Keratinocyte (primary cell): ENCODE results near the gene RAB3IL1.
A peak's percentile ranks its signal among the peaks of the same experiment; 100 is the strongest.

ENCODE experiments used
- CTCF ChIP-seq, 3 experiments: IDR thresholded peaks in 1 of 3; conservative IDR thresholded peaks in 1 of 3; optimal IDR thresholded peaks in 1 of 3; 2 replicates in 2 of 3; 3 replicates in 1 of 3; pipeline versions ENCODE3 to v1.5.1; 2011; ENCODE audit warnings: low read length in 3 of 3, mild to moderate bottlenecking in 3 of 3, moderate library complexity in 2 of 3, control low read depth in 1 of 3, inconsistent platforms in 1 of 3; ENCODE audit not compliant: insufficient read depth in 2 of 3; ENCODE audit errors: extremely low read depth in 1 of 3
- EZH2 ChIP-seq: IDR thresholded peaks from one replicate; pipeline ENCODE4 v1.6.1; 2012; ENCODE audit warnings: inconsistent platforms, mild to moderate bottlenecking, low read length, moderate library complexity

- TF ChIP-seq CTCF (optimal IDR thresholded peaks at IDR 0.05 in 1 of 3, IDR thresholded peaks at IDR 0.05 in 1 of 3, conservative IDR thresholded peaks at IDR 0.05 in 1 of 3; ENCODE audit: extremely low read depth in 1 of 3, insufficient read depth in 2 of 3, low read length in 3 of 3) (peak in 1 of 3 experiments; percentile 31), EZH2 (no peak)
Observed at GRCh38 chr11:61954106-61954850, 36.9 kb upstream of the RAB3IL1 start.
